Kidney (tissue), 14 donors: ENCODE data around the gene ZNF76. TPM values are rescaled to one million over a fixed set of nuclear protein-coding genes. Genes with fewer than 3 reads are reported as not detected.

Experiments used
- DNase-seq, 5 donors: peaks; one replicate each; pipeline ENCODE4 v3.0.0-alpha.2; 2013 to 2020
- FAIRE-seq: peaks from 2 replicates; lab custom pipeline; 2012; peaks lifted over from hg19 to GRCh38; lab: Jason Lieb, UNC
- H3K27ac ChIP-seq, 2 donors: one replicate each; pipeline ENCODE4 v1.7.0; 2013; ENCODE audit warnings: low read depth in 2 of 2, low read length in 2 of 2, inconsistent platforms in 1 of 2
- H3K27me3 ChIP-seq: one replicate; pipeline ENCODE4 v1.7.1; 2013; ENCODE audit warnings: low read length, inconsistent platforms; ENCODE audit not compliant: control insufficient read depth, insufficient read depth
- H3K36me3 ChIP-seq, 3 donors: one replicate each; pipeline versions ENCODE4 v1.7.0 to v1.7.1; 2013; ENCODE audit warnings: low read length in 3 of 3, control low read depth in 1 of 3, inconsistent platforms in 1 of 3; ENCODE audit not compliant: insufficient read depth in 3 of 3, control insufficient read depth in 2 of 3
- H3K4me1 ChIP-seq, 3 donors: one replicate each; pipeline versions ENCODE4 v1.7.0 to v1.7.1; 2013; ENCODE audit warnings: low read length in 3 of 3, inconsistent platforms in 1 of 3, low read depth in 1 of 3; ENCODE audit not compliant: control insufficient read depth in 2 of 3, insufficient read depth in 2 of 3
- H3K4me3 ChIP-seq, 3 donors: one replicate each; pipeline versions ENCODE4 v1.7.0 to v1.8.1; 2013; ENCODE audit warnings: low read length in 3 of 3, control low read depth in 1 of 3, inconsistent platforms in 1 of 3
- H3K9ac ChIP-seq, 3 donors: one replicate each; pipeline versions ENCODE4 v1.7.0 to v1.7.1; 2013; ENCODE audit warnings: low read length in 3 of 3, control low read depth in 1 of 3, inconsistent platforms in 1 of 3
- H3K9me3 ChIP-seq, 3 donors: one replicate each; pipeline versions ENCODE4 v1.7.0 to v1.7.1; 2013; ENCODE audit warnings: low read length in 3 of 3, control low read depth in 1 of 3, inconsistent platforms in 1 of 3; ENCODE audit not compliant: control insufficient read depth in 2 of 3, insufficient read depth in 1 of 3
- intact Hi-C: fragments of 100-400 bp; cut with DNase I; formaldehyde crosslinking; loops from one replicate; pipeline ENCODE4 v1.11.1; 2022
- polyA plus RNA-seq: library from polyadenylated mRNA; stranded (reverse); fragments of 350-450 nt; fragmentation: Illumina TruSeq; extraction: RNeasy Lipid Tissue Mini Kit (QIAGEN cat#74804); gene quantifications from one replicate; pipeline ENCODE4 v1.2.3, GENCODE V29; 2014; ENCODE audit warnings: low read depth, low replicate concordance; ENCODE audit not compliant: insufficient read depth
- total RNA-seq: library from RNA; stranded (reverse); fragmentation: NEBNext Ultra II Directional; extraction: Animal tissue kit (Norgen Biotek cat#: 25700); gene quantifications from one replicate; pipeline ENCODE4 v1.2.1, GENCODE V29; 2021
- TF ChIP-seq, protein P1 (sequence below): IDR thresholded peaks from 3 replicates; pipeline ENCODE4 v1.5.1; 2012; ENCODE audit warnings: mild to moderate bottlenecking, moderate library complexity, borderline replicate concordance; ENCODE audit not compliant: insufficient read depth; ENCODE audit errors: extremely low read depth
- donor health status: control.
- donor health status: control.
- donor health status: control.
- donor health status: control.
- donor health status: control.
- donor health status: DM: yes; HTN: yes; CAD: no.
- donor health status: Normal renal cell carcinoma (clear cell type).

Gene ZNF76
- total and polyA plus RNA-seq, 2 donors from 2014 or later: 29.1 to 49.2 TPM

DNA sequence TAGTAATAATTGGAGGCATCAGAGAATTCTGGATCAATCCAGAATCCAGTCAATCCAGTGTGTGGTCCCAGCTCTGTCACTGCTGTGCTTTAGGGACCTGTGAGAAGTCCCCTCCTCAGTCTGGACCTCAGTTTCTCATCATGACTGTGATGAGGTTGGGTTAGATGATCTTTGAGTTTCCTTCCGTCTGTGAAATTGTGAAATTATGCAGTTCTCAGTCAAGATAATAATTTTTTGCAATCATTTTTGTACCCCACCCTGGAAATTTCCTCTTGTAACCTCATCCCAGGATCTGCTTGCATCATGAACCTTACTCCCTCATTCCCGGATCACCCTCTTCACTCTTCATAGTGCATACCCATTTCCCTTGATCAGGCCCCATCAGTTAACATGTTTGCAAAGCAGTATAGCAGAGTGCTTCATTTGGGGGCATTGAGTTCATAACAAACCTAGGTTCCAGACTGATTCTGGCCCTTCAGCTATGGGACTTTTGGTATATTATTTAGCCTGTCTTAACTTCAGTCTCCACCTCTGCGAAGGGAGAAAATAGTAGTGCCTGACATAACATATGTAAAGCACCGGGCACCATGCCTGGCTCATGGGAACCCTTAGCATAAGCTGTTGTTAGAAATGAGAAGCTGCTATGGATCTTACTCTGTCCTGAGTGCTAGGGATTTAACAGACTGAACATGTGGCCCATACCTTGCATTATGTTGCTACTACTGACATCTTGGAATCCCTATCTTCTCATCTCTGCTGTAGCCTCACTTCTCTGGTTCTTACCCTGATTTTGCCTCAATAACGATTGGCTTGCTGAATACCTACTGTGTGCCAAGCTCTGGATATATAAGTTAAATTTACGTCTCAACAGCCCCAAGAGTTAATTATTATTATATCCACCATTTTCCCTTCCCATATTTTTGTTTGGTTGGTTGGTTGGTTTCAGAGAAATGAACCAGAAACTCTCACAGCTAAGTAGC, 1.3 kb downstream of the ZNF76 start:
- Histone ChIP-seq H3K36me3 (no peaks in the 10 kb centered on the region), H3K27me3 (no peaks in the 10 kb centered on the region), H3K9ac (peak overlapping the region in 2 of 3 donors; percentile 86 to 95), H3K4me3 (peak overlapping the region in 2 of 3 donors; percentile 85 to 96), H3K9me3 (no peaks in the 10 kb centered on the region), H3K4me1 (peaks cover 0 to 12% (median 5%) of the 10 kb centered on the region in 3 donors), H3K27ac (peak overlapping the region; percentile 96)
- TF ChIP-seq, protein P1, sequence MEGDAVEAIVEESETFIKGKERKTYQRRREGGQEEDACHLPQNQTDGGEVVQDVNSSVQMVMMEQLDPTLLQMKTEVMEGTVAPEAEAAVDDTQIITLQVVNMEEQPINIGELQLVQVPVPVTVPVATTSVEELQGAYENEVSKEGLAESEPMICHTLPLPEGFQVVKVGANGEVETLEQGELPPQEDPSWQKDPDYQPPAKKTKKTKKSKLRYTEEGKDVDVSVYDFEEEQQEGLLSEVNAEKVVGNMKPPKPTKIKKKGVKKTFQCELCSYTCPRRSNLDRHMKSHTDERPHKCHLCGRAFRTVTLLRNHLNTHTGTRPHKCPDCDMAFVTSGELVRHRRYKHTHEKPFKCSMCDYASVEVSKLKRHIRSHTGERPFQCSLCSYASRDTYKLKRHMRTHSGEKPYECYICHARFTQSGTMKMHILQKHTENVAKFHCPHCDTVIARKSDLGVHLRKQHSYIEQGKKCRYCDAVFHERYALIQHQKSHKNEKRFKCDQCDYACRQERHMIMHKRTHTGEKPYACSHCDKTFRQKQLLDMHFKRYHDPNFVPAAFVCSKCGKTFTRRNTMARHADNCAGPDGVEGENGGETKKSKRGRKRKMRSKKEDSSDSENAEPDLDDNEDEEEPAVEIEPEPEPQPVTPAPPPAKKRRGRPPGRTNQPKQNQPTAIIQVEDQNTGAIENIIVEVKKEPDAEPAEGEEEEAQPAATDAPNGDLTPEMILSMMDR: no peak
- FAIRE-seq (no peak), DNase-seq (no peak)
- intact Hi-C loops: no loop called here

DNA sequence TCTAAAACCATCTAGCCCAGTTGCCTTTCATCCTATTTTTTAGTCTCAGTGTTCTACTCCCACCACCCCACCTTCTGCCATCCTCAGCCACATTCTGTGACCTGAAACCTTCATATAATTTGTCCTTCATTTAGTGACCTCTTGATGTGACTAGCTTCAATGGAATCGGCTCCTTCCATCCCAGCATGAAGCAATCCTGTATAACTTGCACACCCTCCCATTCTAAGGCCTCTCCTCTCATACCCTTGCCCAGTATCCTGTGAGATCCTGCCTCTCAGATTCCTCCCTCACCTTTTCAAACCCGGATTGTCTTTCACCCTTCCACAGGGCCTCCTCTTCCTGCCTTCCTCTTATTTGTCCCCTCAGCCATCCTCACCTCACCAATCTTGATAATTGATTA, 3.1 kb downstream of the ZNF76 start:
- H3K9ac ChIP-seq: no peak overlapping the region
- H3K4me1 ChIP-seq: peaks cover 0 to 12% (median 5%) of the 10 kb centered on the region in 3 donors
- intact Hi-C loops: no loop called here
- H3K9me3 ChIP-seq: no peaks in the 10 kb centered on the region
- H3K27me3 ChIP-seq: no peaks in the 10 kb centered on the region
- FAIRE-seq (no peak), DNase-seq (no peak)
- H3K27ac ChIP-seq: no peak overlapping the region
- H3K36me3 ChIP-seq: no peaks in the 10 kb centered on the region
- no peak overlapping the region for H3K4me3 ChIP-seq
- TF ChIP-seq, protein P1: no peak

DNA sequence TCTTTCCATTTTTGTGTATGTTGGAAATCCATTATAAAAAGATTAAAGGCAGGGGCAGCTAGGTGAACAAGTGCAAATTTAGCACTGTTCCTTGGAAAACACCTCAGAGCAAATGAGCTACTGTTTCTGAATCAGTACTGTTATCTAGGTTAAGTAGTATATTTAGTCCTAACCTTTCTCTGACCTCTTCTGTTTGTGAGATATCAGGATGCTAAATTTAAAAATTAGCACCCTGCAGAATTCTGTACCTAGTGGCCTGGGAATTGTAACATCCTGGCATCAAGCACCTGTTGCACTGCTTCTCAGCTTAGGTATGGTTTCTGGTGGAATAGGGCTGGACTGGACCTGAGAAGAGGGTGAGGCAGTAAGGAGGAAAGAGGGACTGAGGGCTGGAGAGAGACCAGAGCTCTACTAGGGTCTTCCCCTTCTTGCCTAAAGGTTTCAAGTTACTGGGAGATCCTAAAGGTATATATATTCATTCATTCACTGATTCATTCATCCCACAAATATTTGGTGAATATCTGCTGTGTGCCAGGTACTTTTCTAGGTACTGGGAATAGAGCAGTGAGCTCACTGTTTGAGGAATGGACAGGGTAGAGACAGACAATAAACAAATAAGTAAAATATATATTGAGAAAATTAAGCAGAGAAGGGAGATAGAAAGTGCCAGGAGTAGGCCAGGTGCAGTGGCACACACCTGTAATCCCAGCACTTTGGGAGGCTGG, 5.2 kb downstream of the ZNF76 start:
- TF ChIP-seq, protein P1: no peak
- intact Hi-C loops: no loop called here
- Histone ChIP-seq H3K9ac (no peak overlapping the region), H3K9me3 (no peaks in the 10 kb centered on the region), H3K4me1 (peaks cover 0 to 8% (median 0%) of the 10 kb centered on the region in 3 donors), H3K27ac (no peak overlapping the region), H3K36me3 (peaks cover 0 to 2% (median 0%) of the 10 kb centered on the region in 3 donors), H3K27me3 (no peaks in the 10 kb centered on the region), H3K4me3 (no peak overlapping the region)
- FAIRE-seq (no peak), DNase-seq (no peak)
